Measurements from ENCODE around the gene ACBD3. TPM values are rescaled to one million over a fixed set of nuclear protein-coding genes. Genes with fewer than 3 reads are reported as not detected.

ACBD3 gene
- total and polyA plus RNA-seq, 8 donors, result 40.7 to 56.9 (median 53.3) TPM

DNA sequence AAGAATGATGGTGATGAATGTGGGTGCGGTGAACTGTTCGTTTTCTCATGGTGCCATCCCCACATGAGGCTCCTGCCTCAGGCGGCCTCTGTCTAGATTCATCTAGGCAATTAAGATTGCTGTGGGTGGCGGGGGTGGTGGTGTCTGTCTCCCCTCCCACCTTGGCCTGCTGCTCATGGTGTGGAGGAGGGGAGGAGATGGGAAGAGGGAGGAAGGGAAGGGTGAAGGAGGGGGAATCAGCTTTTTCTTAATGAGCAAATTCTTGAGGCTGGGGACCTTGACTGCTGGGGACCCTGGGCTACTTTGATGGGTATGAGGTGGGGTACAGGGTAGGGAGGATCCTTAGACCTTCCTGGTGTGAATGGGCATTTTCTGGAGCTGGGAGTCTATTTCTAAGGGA lies 68.2 kb downstream of the ACBD3 start:
- Histone ChIP-seq H3K27ac (no peak overlapping the region), H3K9me3 (no peaks in the 10 kb centered on the region), H3K4me3 (no peak overlapping the region), H3K4me1 (peaks cover 3 to 19% of the 10 kb centered on the region in 2 donors), H3K36me3 (no peaks in the 10 kb centered on the region), H3K27me3 (peaks cover 0 to 15% of the 10 kb centered on the region in 2 donors)
- TF ChIP-seq, protein P1, sequence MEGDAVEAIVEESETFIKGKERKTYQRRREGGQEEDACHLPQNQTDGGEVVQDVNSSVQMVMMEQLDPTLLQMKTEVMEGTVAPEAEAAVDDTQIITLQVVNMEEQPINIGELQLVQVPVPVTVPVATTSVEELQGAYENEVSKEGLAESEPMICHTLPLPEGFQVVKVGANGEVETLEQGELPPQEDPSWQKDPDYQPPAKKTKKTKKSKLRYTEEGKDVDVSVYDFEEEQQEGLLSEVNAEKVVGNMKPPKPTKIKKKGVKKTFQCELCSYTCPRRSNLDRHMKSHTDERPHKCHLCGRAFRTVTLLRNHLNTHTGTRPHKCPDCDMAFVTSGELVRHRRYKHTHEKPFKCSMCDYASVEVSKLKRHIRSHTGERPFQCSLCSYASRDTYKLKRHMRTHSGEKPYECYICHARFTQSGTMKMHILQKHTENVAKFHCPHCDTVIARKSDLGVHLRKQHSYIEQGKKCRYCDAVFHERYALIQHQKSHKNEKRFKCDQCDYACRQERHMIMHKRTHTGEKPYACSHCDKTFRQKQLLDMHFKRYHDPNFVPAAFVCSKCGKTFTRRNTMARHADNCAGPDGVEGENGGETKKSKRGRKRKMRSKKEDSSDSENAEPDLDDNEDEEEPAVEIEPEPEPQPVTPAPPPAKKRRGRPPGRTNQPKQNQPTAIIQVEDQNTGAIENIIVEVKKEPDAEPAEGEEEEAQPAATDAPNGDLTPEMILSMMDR (IDR thresholded peaks at IDR 0.05), result no peak
- no peak for DNase-seq
- intact Hi-C loops (cut with DNase I), result loop anchor here in 1 of 2 donors (2.0 kb wide), 1 partner anchor 44 kb away; no protein-coding TSS in a partner anchor
- no peak for ATAC-seq

DNA sequence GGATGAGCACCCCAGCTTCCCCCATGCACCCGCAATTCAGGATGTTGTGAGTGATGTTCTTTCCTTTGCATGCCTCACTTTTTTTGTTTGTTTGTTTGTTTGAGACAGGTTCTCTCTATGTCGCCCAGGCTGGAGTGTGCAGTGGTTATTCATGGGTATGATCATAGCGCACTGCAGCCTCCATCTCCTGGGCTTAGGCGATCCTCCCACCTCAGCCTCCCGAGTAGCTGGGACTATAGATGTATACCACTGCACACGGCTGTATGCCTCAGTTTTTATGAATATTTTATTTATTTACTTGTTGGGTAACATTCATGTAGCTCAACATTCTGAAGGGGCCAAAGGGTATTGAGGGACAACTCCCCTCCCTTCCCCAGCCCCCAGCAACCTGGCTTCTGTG lies 69.2 kb downstream of the ACBD3 start:
- Histone ChIP-seq H3K27ac (no peak overlapping the region), H3K36me3 (no peaks in the 10 kb centered on the region), H3K4me3 (no peak overlapping the region), H3K27me3 (peaks cover 0 to 6% of the 10 kb centered on the region in 2 donors), H3K4me1 (peaks cover 2 to 11% of the 10 kb centered on the region in 2 donors), H3K9me3 (no peaks in the 10 kb centered on the region)
- ATAC-seq, result no peak
- DNase-seq, result no peak
- TF ChIP-seq, protein P1 (IDR thresholded peaks at IDR 0.05), result no peak
- intact Hi-C loops (cut with DNase I), result no loop called here

DNA sequence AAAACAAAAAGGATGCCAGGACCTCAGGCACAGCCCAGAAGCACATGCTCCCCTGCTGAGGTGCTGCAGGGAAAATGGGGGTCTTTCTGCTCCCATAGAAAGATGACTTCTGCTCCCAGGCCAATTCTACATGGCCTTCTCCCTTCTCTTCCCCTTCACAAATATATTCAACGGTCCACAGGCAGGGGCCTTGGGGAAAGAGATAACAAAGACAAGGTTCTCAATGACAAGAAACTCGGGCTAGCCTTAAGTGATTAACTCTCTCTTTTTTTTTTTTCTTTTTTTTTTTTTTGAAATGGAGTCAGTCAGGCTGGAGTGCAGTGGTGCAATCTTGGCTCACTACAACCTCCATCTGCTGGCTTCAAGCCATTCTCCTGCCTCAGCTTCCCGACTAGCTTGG lies 69.9 kb downstream of the ACBD3 start:
- Histone ChIP-seq H3K36me3 (no peaks in the 10 kb centered on the region), H3K27ac (no peak overlapping the region), H3K9me3 (no peaks in the 10 kb centered on the region), H3K4me3 (no peak overlapping the region), H3K4me1 (peaks cover 0 to 12% of the 10 kb centered on the region in 2 donors), H3K27me3 (no peaks in the 10 kb centered on the region)
- DNase-seq, result no peak
- TF ChIP-seq, protein P1 (IDR thresholded peaks at IDR 0.05), result no peak
- intact Hi-C loops (cut with DNase I), result no loop called here
- no peak for ATAC-seq

DNA sequence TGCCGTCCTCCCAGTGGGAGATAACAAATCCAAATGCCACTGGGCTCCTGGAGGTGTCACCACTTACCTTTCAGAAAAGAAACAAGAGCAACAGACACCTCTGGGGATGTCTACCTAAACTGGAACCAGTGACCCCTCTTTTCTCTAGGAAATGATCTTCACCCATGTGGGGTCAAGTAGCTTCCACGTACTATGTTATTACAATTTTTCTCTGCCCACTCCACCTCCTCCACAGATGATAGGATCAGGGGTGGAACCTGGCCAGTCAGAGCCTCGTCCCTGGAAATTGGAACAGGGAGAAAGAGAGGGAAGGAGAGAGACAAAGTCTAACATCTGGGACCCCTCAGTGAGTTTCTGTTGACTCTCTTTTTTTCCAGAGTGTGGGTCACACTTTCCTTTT lies 73.9 kb downstream of the ACBD3 start:
- no peak for ATAC-seq
- TF ChIP-seq, protein P1 (IDR thresholded peaks at IDR 0.05), result no peak
- Histone ChIP-seq H3K36me3 (no peaks in the 10 kb centered on the region), H3K4me1 (peaks cover 5 to 24% of the 10 kb centered on the region in 2 donors), H3K4me3 (no peak overlapping the region), H3K27ac (no peak overlapping the region), H3K27me3 (no peaks in the 10 kb centered on the region), H3K9me3 (no peaks in the 10 kb centered on the region)
- no peak for DNase-seq
- intact Hi-C loops (cut with DNase I), result no loop called here

DNA sequence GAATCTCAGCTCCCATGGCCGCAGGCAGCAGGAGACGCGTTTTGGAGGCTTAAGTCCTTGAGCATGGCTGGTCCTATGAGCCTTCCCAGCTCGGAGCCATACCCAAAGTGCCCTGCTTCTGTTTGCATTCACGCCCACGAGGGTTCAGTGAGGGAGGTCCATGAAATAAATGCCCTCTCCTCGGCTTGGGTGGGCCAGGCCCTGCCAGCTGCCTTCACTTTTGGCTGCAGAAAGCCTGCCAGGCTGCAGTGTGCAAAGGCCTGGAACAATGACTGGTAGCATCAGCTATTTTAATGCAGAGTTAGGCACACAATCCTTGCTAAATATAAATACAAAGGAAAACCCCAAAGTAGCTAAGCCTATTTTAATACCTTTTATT lies 74.7 kb downstream of the ACBD3 start:
- Histone ChIP-seq H3K4me3 (no peak overlapping the region), H3K4me1 (peaks cover 5 to 24% of the 10 kb centered on the region in 2 donors), H3K27ac (no peak overlapping the region), H3K27me3 (no peaks in the 10 kb centered on the region), H3K36me3 (no peaks in the 10 kb centered on the region), H3K9me3 (no peaks in the 10 kb centered on the region)
- no peak for ATAC-seq
- TF ChIP-seq, protein P1 (IDR thresholded peaks at IDR 0.05), result no peak
- peak in 1 of 4 donors; percentile 25 for DNase-seq
- intact Hi-C loops (cut with DNase I), result no loop called here
